Tongue (tissue), 3 donors: ENCODE data around the gene MUSTN1. TPM values are rescaled to one million over a fixed set of nuclear protein-coding genes. Genes with fewer than 3 reads are reported as not detected.

Experiments
- DNase-seq: peaks from one replicate; pipeline ENCODE4 v3.0.0-alpha.2; 2015
- small RNA-seq: library from RNA; depleted of rRNA; stranded (forward); fragments of <200 nt; gene quantifications from one replicate; pipeline ENCODE3, GENCODE V24; 2014; ENCODE audit warnings: low replicate concordance
- total RNA-seq: library from RNA; depleted of rRNA; stranded (reverse); fragments of >200 nt; gene quantifications from one replicate; pipeline ENCODE4 v1.2.3, GENCODE V29; 2014

Gene MUSTN1
- total RNA-seq, 1 donor from 2014 or later = 45.2 TPM

GRCh38 chr3:52786330-52787215 lies 48.2 kb downstream of the MUSTN1 start:
- DNase-seq = no peak

GRCh38 chr3:52784931-52785590 lies 49.8 kb downstream of the MUSTN1 start:
- DNase-seq = no peak

- no peak for DNase-seq
Measured at GRCh38 chr3:52784021-52784621, 50.7 kb downstream of the MUSTN1 start.

GRCh38 chr3:52783211-52783555 lies 51.6 kb downstream of the MUSTN1 start:
- DNase-seq = no peak

Small RNA genes lying within 50 kb of the gene (small RNA-seq; reads per million reads assigned to genes)
- gene MIR8064 (not detected), gene MUSTN1 (not detected)

Other genes starting within 250 kb of the MUSTN1 start
- gene PBRM1, start 149.1 kb downstream of the MUSTN1 start, total RNA-seq = 94.3 TPM
- gene GNL3, start 149.0 kb downstream of the MUSTN1 start, total RNA-seq = 121 TPM
- 109 TPM for gene GLT8D1, start 129.2 kb downstream of the MUSTN1 start, total RNA-seq
- gene SPCS1, start 128.9 kb downstream of the MUSTN1 start, total RNA-seq = 43.3 TPM
- 21.1 TPM for gene NEK4, start 64.1 kb downstream of the MUSTN1 start, total RNA-seq
- not detected for gene ITIH1, start 57.4 kb downstream of the MUSTN1 start, total RNA-seq
- 0.62 TPM for gene ITIH3, start 40.2 kb downstream of the MUSTN1 start, total RNA-seq
- gene ITIH4, start 4.3 kb downstream of the MUSTN1 start, total RNA-seq = 10.1 TPM
- gene STIMATE, start 62.5 kb upstream of the MUSTN1 start, total RNA-seq = 26.6 TPM
- 32.9 TPM for gene SFMBT1, start 211.1 kb upstream of the MUSTN1 start, total RNA-seq